MM.1S (cell line): ENCODE results near the gene REST.

ENCODE experiments used
- DNase-seq: peaks from one replicate; pipeline ENCODE4 v3.0.0-alpha.2; 2015
- H2AFZ ChIP-seq: fragments of 300-600 bp; sonication (generic); 2 replicates; pipeline ENCODE4 v1.6.0; 2016; ENCODE audit warnings: antibody characterized with exemption, low read length
- H3F3A ChIP-seq: fragments of 300-600 bp; sonication (generic); 2 replicates; pipeline ENCODE4 v1.6.1; 2016; ENCODE audit warnings: mild to moderate bottlenecking, antibody characterized with exemption, low read length, moderate library complexity, mixed read lengths; ENCODE audit not compliant: insufficient read depth
- H3K27ac ChIP-seq: fragments of 300-600 bp; sonication (generic); 2 replicates; pipeline ENCODE4 v1.5.1; 2016; ENCODE audit warnings: mild to moderate bottlenecking, low read length
- H3K27me3 ChIP-seq: fragments of 300-600 bp; sonication (generic); replicated peaks from 2 replicates; pipeline ENCODE4 v1.6.0; 2016; ENCODE audit warnings: low read length; ENCODE audit not compliant: insufficient read depth
- H3K36me3 ChIP-seq: fragments of 300-600 bp; sonication (generic); replicated peaks from 2 replicates; pipeline ENCODE4 v1.6.1; 2016; ENCODE audit warnings: mild to moderate bottlenecking, low read length, mixed read lengths; ENCODE audit not compliant: insufficient read depth
- H3K4me1 ChIP-seq: fragments of 300-600 bp; sonication (generic); 2 replicates; pipeline ENCODE4 v1.6.1; 2016; ENCODE audit warnings: low read length, mixed read lengths
- H3K4me2 ChIP-seq: fragments of 300-600 bp; sonication (generic); 2 replicates; pipeline ENCODE4 v1.6.0; 2016; ENCODE audit warnings: low read depth, low read length
- H3K4me3 ChIP-seq: fragments of 300-600 bp; sonication (generic); 2 replicates; pipeline ENCODE4 v1.5.1; 2016; ENCODE audit warnings: low read length, mixed read lengths
- H3K79me2 ChIP-seq: fragments of 300-600 bp; sonication (generic); 2 replicates; pipeline ENCODE4 v1.6.1; 2016; ENCODE audit warnings: mixed run types, low read length, mixed read lengths
- H3K9ac ChIP-seq: fragments of 300-600 bp; sonication (generic); 2 replicates; pipeline ENCODE4 v1.6.1; 2016; ENCODE audit warnings: low read length, mixed read lengths
- H3K9me2 ChIP-seq: fragments of 300-600 bp; sonication (generic); replicated peaks from 2 replicates; pipeline ENCODE4 v1.6.1; 2016; ENCODE audit warnings: mild to moderate bottlenecking, low read length, mixed read lengths; ENCODE audit not compliant: insufficient read depth
- H3K9me3 ChIP-seq: fragments of 300-600 bp; sonication (generic); replicated peaks from 2 replicates; pipeline ENCODE4 v1.6.1; 2016; ENCODE audit warnings: mild to moderate bottlenecking, low read length, mixed read lengths; ENCODE audit not compliant: insufficient read depth
- H4K20me1 ChIP-seq: fragments of 300-600 bp; sonication (generic); 2 replicates; pipeline ENCODE4 v1.6.1; 2016; ENCODE audit warnings: mild to moderate bottlenecking, low read length, moderate library complexity, mixed read lengths; ENCODE audit not compliant: insufficient read depth
- EZH2 ChIP-seq: fragments of 300-600 bp; sonication (generic); optimal IDR thresholded peaks from 2 replicates; pipeline ENCODE3; 2017; ENCODE audit warnings: low read depth, mild to moderate bottlenecking, antibody characterized with exemption, low read length, mixed read lengths
- EZH2phosphoT487 ChIP-seq: fragments of 300-600 bp; sonication (generic); IDR thresholded peaks from 2 replicates; pipeline ENCODE4 v1.6.1; 2018; ENCODE audit warnings: antibody characterized with exemption, low read length
- TF ChIP-seq, protein P1 (sequence below): fragments of 300-600 bp; sonication (generic); IDR thresholded peaks from 2 replicates; pipeline ENCODE4 v1.5.1; 2016; ENCODE audit warnings: antibody characterized with exemption, low read length, mixed read lengths

Gene REST, protein sequence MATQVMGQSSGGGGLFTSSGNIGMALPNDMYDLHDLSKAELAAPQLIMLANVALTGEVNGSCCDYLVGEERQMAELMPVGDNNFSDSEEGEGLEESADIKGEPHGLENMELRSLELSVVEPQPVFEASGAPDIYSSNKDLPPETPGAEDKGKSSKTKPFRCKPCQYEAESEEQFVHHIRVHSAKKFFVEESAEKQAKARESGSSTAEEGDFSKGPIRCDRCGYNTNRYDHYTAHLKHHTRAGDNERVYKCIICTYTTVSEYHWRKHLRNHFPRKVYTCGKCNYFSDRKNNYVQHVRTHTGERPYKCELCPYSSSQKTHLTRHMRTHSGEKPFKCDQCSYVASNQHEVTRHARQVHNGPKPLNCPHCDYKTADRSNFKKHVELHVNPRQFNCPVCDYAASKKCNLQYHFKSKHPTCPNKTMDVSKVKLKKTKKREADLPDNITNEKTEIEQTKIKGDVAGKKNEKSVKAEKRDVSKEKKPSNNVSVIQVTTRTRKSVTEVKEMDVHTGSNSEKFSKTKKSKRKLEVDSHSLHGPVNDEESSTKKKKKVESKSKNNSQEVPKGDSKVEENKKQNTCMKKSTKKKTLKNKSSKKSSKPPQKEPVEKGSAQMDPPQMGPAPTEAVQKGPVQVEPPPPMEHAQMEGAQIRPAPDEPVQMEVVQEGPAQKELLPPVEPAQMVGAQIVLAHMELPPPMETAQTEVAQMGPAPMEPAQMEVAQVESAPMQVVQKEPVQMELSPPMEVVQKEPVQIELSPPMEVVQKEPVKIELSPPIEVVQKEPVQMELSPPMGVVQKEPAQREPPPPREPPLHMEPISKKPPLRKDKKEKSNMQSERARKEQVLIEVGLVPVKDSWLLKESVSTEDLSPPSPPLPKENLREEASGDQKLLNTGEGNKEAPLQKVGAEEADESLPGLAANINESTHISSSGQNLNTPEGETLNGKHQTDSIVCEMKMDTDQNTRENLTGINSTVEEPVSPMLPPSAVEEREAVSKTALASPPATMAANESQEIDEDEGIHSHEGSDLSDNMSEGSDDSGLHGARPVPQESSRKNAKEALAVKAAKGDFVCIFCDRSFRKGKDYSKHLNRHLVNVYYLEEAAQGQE

DNA sequence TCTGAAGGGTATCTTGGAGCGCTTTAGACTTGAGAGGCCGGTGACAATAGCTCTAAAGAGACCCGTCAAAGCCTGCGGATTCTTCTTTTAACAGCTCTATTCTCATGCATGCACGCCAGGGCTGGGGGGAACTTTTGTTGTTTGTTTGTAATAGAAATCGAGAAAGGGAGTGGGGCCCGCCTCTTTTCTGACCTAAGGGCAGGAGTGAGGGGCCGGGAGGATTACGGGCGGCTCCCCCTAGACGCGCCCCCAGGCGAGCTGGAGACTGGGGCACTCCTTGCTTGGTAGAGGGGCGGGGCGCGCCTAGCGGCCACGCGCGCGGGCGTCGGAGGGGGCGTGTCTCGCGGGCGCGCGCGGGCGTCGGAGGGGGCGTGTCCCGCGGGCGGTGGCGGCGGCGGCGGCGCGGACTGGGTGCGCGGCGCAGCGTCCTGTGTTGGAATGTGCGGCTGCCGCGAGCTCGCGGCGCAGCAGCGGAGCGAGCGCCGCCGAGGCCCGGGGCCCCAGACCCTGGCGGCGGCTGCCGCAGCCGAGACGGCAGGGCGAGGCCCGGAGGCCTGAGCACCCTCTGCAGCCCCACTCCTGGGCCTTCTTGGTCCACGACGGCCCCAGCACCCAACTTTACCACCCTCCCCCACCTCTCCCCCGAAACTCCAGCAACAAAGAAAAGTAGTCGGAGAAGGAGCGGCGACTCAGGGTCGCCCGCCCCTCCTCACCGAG lies at the start of gene REST:
Gene REST, plus strand, starts transcription at position 412 of the 717 bp plus-strand sequence. CDS start 2,739 bp downstream, outside the sequence.
- Histone ChIP-seq H3K9ac (peak within 1 kb of the TSS; percentile 52), H4K20me1 (no peaks in the 10 kb centered on the region), H3F3A (peaks cover 15% of the 10 kb centered on the region; the same call in 1 of the 2 replicates), H2AFZ (peak within 1 kb of the TSS; percentile 94), H3K9me2 (no peaks in the 10 kb centered on the region), H3K36me3 (no peaks in the 10 kb centered on the region), H3K27ac (peak within 1 kb of the TSS; percentile 66; the same call in 1 of the 2 replicates), H3K4me2 (peak within 1 kb of the TSS; percentile 96), H3K4me3 (peak within 1 kb of the TSS; percentile 82), H3K9me3 (no peaks in the 10 kb centered on the region), H3K79me2 (peaks cover 38% of the 10 kb centered on the region), H3K27me3 (peaks cover 8% of the 10 kb centered on the region; the same call in 1 of the 2 replicates), H3K4me1 (peaks cover 16% of the 10 kb centered on the region)
- no peak for TF ChIP-seq EZH2phosphoT487
- DNase-seq, result peak; percentile 74

DNA sequence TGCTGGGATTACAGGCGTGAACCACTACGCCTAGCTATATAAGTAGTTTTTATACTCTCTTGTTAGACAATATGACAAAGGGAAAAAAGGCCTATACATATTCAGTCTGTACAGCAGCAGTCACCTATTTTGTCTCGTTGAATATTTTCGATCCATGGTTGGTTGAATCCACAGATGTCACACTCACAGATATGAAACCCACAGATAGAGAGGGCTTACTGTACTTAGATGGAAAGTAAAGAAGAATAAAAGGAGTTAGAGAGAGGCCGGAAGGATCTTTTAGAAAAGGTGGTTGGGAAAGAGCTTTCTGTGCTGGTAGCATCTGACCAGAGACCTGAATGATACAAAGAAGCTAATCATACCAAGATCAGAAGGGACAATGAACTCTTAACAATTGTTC lies 47.9 kb upstream of the REST start:
- no peaks in the 10 kb centered on the region for H3K9me2 ChIP-seq
- DNase-seq, result no peak
- H2AFZ ChIP-seq, result no peak overlapping the region
- H4K20me1 ChIP-seq, result no peaks in the 10 kb centered on the region
- no peak overlapping the region for H3K27ac ChIP-seq
- H3K36me3 ChIP-seq, result no peaks in the 10 kb centered on the region
- no peak overlapping the region for H3K9ac ChIP-seq
- no peaks in the 10 kb centered on the region for H3K4me1 ChIP-seq
- H3K79me2 ChIP-seq, result no peaks in the 10 kb centered on the region
- H3K27me3 ChIP-seq, result no peaks in the 10 kb centered on the region
- H3F3A ChIP-seq, result no peaks in the 10 kb centered on the region
- no peak overlapping the region for H3K4me3 ChIP-seq
- H3K4me2 ChIP-seq, result no peak overlapping the region
- no peaks in the 10 kb centered on the region for H3K9me3 ChIP-seq
- TF ChIP-seq, protein P1, sequence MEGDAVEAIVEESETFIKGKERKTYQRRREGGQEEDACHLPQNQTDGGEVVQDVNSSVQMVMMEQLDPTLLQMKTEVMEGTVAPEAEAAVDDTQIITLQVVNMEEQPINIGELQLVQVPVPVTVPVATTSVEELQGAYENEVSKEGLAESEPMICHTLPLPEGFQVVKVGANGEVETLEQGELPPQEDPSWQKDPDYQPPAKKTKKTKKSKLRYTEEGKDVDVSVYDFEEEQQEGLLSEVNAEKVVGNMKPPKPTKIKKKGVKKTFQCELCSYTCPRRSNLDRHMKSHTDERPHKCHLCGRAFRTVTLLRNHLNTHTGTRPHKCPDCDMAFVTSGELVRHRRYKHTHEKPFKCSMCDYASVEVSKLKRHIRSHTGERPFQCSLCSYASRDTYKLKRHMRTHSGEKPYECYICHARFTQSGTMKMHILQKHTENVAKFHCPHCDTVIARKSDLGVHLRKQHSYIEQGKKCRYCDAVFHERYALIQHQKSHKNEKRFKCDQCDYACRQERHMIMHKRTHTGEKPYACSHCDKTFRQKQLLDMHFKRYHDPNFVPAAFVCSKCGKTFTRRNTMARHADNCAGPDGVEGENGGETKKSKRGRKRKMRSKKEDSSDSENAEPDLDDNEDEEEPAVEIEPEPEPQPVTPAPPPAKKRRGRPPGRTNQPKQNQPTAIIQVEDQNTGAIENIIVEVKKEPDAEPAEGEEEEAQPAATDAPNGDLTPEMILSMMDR, result no peak
- TF ChIP-seq EZH2 (no peak), EZH2phosphoT487 (no peak)

DNA sequence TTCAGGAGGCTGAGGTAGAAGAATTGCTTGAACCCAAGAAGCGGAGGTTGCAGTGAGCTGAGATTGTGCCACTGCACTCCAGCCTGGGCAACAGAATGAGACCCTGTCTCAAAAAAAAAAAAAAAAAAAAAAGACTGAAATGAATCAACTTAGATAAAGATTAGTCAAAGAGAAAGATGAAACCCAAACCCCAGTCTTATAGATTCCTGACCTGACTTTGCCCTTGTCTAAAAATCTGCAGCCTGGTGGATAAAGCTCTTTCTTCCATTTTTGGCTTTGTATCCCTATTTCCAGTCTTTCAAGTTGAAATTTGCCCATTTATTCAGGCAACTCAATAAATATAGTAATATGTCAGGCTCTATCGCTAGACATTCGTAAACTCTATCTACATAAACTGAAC lies 46.9 kb upstream of the REST start:
- H3K27ac ChIP-seq, result no peak overlapping the region
- H3K9me2 ChIP-seq, result no peaks in the 10 kb centered on the region
- no peaks in the 10 kb centered on the region for H3K9me3 ChIP-seq
- no peaks in the 10 kb centered on the region for H3K79me2 ChIP-seq
- TF ChIP-seq EZH2phosphoT487, result no peak
- TF ChIP-seq, protein P1, result no peak
- TF ChIP-seq EZH2, result no peak
- no peaks in the 10 kb centered on the region for H3K36me3 ChIP-seq
- no peaks in the 10 kb centered on the region for H3K27me3 ChIP-seq
- no peak overlapping the region for H3K4me3 ChIP-seq
- H3K4me1 ChIP-seq, result no peaks in the 10 kb centered on the region
- H2AFZ ChIP-seq, result no peak overlapping the region
- no peak for DNase-seq
- H3K9ac ChIP-seq, result no peak overlapping the region
- H4K20me1 ChIP-seq, result no peaks in the 10 kb centered on the region
- no peak overlapping the region for H3K4me2 ChIP-seq
- H3F3A ChIP-seq, result no peaks in the 10 kb centered on the region
